Dedifferentiated amniotic fluid mesenchymal stem cell (primary cell): ENCODE data around the gene EHD4.

ENCODE experiments used
- DNase-seq: peaks from one replicate; pipeline ENCODE4 v3.0.0-alpha.2; 2016; ENCODE audit errors: extremely low spot score

EHD4 gene

DNA sequence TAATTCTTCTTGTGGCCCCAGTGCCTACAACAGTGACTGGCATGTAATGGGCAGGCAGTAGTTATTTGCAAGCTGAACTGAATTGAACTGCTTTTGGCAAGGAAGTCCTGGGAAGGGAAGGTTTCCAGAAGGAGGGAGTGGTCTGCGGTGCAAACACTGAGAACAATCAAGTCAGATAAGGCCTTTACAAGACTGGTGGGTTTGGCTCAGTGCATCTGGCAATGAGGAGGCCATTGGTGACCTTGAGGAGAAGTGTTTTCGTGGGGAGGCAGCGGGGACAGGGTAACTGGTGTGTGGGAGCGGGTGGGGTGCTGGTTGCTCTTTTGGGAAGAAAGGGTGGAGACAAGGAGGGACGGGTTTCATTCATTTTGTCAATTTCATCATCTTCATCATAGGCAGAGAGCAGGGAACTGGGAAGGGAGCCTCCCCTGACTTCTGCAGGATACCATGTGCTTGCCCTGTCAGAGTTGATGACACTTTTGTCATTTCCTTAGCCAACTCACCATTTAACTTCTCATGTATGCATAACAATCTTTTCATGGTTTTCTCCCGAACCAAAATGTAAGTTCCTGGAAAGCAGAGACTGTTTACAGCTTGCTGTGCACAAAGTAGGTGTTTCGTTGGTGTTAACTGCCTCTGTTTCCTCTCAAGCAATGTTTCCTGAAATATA is 8.4 kb upstream of the EHD4 start:
- no peak for DNase-seq

- DNase-seq: no peak
Observed at GRCh38 chr15:41979493-41980266, 7.3 kb upstream of the EHD4 start.

DNA sequence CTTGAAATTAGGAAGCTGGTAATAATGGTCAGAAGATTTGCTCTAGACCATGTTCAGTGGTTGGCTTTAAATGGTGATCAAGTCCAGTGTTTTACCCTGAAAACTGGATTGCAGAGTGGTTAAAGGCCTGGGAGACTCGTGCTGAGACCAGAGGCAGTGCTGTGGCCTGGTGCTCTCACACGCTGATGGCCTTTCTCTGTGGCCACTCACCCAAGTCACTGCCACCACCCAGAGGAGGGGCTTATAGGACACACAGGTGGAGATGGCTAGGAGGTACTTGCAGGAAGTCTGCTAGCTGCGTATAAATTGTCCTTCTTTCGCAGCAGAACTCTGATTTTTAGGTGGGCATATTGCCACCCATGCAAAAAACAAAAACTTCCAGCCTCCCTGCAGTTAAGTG is 6.2 kb upstream of the EHD4 start:
- DNase-seq: no peak

DNA sequence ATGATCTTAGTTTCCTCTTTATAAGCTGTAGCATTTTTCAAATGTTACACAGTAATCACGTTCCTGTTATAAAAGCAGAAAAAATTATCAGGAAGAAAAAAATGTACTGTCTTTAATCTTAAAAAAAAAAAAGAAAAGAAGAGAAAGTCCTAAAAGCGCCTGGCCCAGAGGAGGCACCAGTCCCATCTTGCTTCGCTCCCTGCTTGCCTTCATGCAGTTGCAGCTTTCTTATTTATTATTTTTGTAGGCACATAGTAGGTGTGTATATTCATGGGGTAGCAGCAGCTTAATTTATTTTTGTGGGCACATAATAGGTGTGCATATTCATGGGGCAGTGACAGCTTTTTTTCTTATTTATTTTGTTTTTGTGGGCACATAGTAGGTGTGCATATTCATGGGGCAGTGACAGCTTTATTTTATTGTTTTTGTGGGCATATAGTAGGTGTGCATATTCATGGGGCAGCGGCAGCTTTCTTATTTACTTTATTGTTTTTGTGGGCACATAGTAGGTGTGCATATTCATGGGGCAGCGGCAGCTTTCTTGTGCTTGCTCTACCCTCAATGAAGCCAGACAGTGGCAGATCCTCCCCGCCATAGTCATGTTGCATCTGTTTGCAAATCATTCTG is 5.5 kb upstream of the EHD4 start:
- DNase-seq: no peak

GRCh38 chr15:41975669-41976068 is 3.3 kb upstream of the EHD4 start:
- no peak for DNase-seq

DNA sequence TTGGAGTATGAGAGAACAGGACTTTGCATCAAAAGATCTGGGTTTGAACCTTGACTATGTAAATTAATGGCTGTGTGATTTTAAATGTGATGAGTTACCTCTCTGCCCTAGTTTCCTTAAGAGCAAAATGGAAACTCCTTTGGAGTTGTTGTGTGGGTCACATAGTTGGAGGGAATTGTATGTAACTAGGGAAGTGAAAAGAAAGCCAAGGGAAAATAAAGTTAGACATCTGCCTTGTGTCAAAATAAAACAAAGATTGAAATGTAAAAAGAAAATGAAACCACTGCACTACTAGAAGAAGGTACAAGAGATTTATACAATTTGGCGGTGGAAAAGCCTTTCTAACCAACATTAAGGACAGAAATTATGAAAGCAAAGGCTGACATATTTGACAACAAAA is 1.7 kb upstream of the EHD4 start:
- no peak for DNase-seq

DNA sequence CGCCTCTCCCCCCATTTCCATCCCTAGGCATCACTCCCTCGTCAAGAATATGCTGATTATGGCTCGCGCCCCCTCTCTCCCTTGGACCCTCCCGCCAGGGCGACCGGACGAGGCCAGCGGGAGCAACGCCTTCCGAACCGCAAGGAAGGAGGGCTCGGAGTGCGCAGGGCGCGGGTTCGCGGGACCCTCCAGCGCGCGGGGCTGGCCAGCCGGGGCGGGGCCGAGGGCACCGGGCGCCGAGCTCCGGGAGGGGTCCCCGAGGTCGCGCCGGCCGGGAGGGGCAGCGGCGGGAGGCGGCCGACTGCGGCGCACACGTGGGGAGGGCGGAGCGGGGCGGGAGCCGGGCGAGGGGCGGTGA is 483 bp downstream of the EHD4 start:
- no peak for DNase-seq

DNA sequence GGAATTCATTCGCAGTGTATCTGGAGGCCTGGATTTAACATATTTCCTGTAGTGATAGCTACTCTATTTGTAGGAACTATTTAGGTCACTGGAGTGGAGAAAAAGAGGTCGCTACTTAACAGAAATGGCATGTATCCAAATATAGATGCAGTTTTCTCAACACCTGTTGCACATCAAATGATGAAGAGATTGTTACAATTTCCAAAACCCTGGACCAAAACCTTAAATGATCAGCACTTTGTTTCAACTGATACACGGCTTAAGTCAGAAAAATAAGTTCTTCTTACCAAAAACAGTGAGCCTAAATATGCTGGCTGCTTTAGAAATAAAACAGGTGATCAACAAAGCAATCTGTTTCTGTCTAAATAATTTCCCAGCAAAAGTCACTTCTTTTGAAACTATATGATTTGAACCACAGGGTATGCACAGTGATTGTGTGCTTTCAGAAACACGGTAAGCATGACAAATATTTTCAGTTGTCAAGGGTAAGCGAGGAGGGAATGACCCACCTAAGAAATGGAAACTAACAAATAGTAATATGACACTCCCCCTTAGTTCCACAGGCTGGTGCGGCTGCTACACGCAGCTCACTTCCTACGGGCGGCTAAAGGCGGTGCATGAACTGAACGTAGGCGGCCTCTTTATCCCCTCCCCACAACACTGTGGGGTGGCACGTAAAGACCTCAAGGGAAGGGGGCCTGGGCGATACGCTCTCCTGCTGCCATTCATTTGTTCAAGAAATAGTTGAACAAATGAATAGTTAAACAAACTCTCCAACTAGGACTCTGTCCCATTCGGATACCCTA is 1.1 kb downstream of the EHD4 start:
- DNase-seq: peak; percentile 51

DNA sequence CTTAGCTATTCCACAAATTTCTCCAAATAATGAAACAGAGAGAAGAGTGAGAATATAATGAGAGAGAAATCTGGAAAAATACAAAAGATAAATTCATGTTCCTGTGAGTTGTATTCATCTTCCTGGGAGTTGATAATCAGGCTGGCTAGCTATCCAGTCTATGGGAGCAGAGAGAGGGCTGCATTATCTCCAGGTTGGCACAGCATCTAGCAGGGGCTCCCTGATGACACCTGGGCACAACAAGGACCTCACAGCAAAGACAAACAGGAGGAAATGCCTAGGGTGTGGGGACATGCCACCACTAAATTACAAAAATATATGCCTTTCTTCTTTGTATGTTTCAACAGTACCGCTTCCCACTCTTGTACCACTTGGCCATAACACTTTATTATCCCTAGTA is 1.9 kb downstream of the EHD4 start:
- no peak for DNase-seq

DNA sequence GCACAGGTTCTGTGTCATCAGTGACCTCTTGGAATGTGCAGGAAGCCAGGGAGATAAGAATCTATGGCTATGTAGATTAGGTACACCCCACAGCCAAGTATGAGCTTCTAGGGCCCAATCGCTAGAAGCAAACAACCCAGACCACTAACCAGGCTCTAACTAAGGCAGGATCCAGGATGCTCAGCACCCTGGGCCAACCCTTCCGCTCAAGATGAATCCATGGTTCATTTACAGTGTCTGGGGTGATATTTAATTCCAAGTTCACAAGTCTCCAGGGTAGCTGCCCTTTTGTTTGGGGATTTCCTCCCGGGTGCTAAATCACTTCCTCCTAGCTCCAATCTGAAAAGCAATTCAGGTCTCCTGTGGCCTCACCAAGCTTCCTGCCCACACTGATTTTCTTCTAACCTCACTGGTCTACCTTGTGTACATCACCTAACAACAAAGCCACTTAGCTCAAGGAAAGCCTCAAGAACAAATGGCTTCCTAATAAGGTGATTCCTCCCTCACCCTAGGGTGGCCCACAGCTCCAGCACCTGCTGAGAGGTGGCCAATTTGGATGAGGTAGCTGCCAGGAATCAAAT is 2.4 kb downstream of the EHD4 start:
- DNase-seq: no peak

DNA sequence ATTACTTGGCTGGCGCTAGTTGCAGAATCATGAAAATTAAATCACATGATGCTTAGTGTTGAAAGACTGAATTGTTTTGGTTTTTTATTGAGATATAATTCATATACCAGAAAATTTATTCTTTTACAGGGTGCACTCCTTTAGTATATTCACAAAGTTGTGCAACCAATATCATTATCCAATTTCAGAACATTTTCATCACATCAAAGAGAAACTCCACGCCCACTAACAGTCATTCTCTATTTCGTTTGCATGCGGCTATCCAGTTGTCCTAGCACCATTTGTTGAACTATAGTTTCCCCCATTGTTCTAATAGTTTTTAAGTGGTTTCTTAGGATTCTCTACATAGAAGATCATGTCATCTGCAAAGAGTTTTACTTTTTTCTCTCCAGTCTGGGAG is 3.7 kb downstream of the EHD4 start:
- DNase-seq: no peak

GRCh38 chr15:41967506-41968206 is 4.7 kb downstream of the EHD4 start:
- peak; percentile 15 for DNase-seq

DNA sequence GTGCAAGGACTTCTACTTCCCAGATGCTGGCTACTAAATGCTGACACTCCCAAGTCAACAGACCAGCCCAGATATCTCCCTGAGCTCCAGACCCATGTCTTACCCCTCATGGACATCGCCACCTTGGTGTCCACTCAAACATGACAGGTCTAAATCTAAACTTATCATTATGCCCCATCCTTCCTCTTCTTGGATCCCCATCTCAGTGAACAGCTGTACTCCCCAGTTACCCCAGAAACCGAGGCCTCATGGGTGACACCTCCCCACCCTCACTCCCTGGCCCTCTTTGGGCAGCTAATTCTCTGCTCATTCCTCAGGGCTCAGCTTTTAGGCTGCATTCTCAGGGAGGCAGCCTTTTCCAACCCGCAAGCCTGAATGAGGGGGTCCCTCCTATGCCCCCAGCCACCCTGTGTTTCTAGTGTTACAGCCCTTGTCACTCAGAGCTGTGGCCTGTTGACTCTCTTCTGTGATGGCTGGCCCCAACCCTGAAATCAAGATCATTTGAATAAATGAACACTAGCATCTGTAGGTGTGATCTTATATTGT is 5.4 kb downstream of the EHD4 start:
- DNase-seq: no peak

DNA sequence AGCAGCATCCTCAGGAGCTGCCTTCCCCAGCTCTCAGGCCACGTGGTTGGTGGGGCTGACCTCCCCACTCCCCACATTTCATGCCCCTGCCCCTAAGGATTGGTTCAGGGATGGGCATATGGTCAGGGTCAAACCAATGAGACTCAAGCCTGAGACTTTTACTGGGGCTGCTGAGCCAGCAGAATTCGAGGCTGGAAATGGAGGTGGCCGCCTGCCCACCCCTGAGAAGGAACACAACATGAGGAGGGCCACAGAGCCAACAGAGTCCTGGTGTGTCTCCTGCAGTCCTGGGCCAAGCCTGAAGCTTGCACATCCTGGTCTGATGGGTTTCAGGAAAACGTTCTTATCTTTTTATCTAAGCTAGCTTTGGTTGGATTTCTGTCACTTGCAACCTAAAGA is 5.9 kb downstream of the EHD4 start:
- no peak for DNase-seq

GRCh38 chr15:41965441-41966413 is 6.6 kb downstream of the EHD4 start:
- DNase-seq: no peak

- DNase-seq: no peak
Observed at GRCh38 chr15:41961595-41962202, 10.7 kb downstream of the EHD4 start.

DNA sequence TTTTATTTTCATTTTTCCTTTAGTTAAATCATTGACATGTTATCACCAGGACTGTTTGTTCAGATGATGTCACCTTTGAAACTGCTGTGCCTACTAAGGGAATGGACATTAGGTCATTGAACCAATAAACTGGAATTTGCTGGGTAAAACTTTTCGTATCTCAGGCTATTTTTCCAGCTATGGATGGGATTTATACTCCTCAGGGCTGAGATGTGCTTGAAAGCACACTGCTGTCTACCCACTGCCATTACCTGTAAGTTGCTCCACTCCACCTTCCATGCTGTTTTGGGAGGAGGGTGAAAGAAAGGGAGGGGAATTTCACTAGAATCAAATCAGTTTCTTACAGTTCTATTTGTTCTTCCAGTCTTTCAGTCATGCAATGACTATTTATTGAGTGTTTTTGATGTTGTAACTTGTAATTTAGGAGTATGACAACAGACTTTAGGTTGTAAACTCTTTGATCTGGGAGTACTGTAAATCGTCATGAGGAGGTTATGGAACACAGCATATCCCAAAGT is 11.3 kb downstream of the EHD4 start:
- no peak for DNase-seq

DNA sequence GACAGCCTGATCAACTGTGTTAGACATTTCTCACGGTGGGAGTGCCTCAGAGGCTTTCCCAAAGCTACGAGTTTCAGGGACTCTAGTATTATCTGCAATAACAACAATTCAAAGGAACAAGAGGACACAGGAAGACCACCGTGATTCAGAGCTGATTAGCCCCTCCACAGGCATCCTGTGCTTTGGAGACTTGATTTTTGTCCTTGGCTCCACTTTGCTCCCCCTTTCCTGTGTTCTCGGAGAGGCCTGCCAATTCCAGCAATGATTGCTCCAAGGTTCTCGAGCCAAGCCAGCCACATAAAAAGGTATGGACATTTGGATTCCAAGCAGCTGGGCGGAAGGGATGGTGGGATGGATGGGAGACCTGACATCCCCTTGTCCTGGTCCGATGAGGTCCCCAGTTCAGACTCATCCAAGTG is 14.3 kb downstream of the EHD4 start:
- DNase-seq: no peak
